HG02938 (cell line): ENCODE results near the gene MAN1C1.
"Not testable (repeated sequence)": the region's sequence is repeated elsewhere in the genome, so short reads cannot be mapped to it uniquely, and the experiment has no call there.

Source experiments
- ATAC-seq: cut with Tn5 transposase; IDR thresholded peaks from one replicate; pipeline ENCODE4 v1.9.1; 2021; ENCODE audit warnings: mild to moderate bottlenecking, moderate library complexity; ENCODE audit not compliant: unreplicated experiment

The MAN1C1 gene

GRCh38 chr1:25653558-25653957, 37.0 kb downstream of the MAN1C1 start:
- ATAC-seq = no peak

- ATAC-seq = no peak
Observed at GRCh38 chr1:25654109-25654660, 37.6 kb downstream of the MAN1C1 start.

GRCh38 chr1:25657121-25657882, 40.7 kb downstream of the MAN1C1 start:
- ATAC-seq = no peak

GRCh38 chr1:25657883-25658760, 41.5 kb downstream of the MAN1C1 start:
- no peak for ATAC-seq

GRCh38 chr1:25658791-25659431, 42.3 kb downstream of the MAN1C1 start:
- ATAC-seq = no peak

- no peak for ATAC-seq
Observed at GRCh38 chr1:25661043-25661815, 44.6 kb downstream of the MAN1C1 start.

GRCh38 chr1:25662061-25662460, 45.5 kb downstream of the MAN1C1 start:
- no peak for ATAC-seq

GRCh38 chr1:25662959-25663358, 46.4 kb downstream of the MAN1C1 start:
- ATAC-seq = not testable (repeated sequence)

- no peak for ATAC-seq
Observed at GRCh38 chr1:25664357-25665199, 48.0 kb downstream of the MAN1C1 start.

GRCh38 chr1:25666460-25666859, 49.9 kb downstream of the MAN1C1 start:
- no peak for ATAC-seq

- ATAC-seq = no peak
Observed at GRCh38 chr1:25668931-25669573, 52.5 kb downstream of the MAN1C1 start.

- no peak for ATAC-seq
Observed at GRCh38 chr1:25669781-25670567, 53.4 kb downstream of the MAN1C1 start.

- no peak for ATAC-seq
Observed at GRCh38 chr1:25671929-25672328, 55.3 kb downstream of the MAN1C1 start.

- ATAC-seq = no peak
Observed at GRCh38 chr1:25672763-25673409, 56.3 kb downstream of the MAN1C1 start.

- no peak for ATAC-seq
Observed at GRCh38 chr1:25673456-25673855, 56.9 kb downstream of the MAN1C1 start.

GRCh38 chr1:25673962-25674806, 57.6 kb downstream of the MAN1C1 start:
- ATAC-seq = no peak

- no peak for ATAC-seq
Observed at GRCh38 chr1:25674807-25675084, 58.2 kb downstream of the MAN1C1 start.
